Liver (tissue), 9 donors: Measurements from ENCODE around the gene RINL. TPM values are rescaled to one million over a fixed set of nuclear protein-coding genes. Genes with fewer than 3 reads are reported as not detected.

Experiments used
- DNase-seq: peaks from one replicate; pipeline ENCODE4 v3.0.0-alpha.2; 2017; ENCODE audit warnings: low spot score
- H3K27ac ChIP-seq, 2 donors: one replicate each; pipeline ENCODE4 v1.7.0; 2013; ENCODE audit warnings: inconsistent platforms in 2 of 2, low read length in 2 of 2, control low read depth in 1 of 2, low read depth in 1 of 2, mild to moderate bottlenecking in 1 of 2
- H3K27me3 ChIP-seq, 4 donors: one replicate each; pipeline versions ENCODE4 v1.6.1 to v1.7.0; 2013; ENCODE audit warnings: low read length in 3 of 4, inconsistent platforms in 1 of 4, mild to moderate bottlenecking in 1 of 4, moderate library complexity in 1 of 4; ENCODE audit not compliant: control insufficient read depth in 4 of 4, insufficient read depth in 4 of 4
- H3K36me3 ChIP-seq, 4 donors: one replicate each; pipeline versions ENCODE4 v1.6.1 to v1.7.0; 2013; ENCODE audit warnings: low read length in 3 of 4, mild to moderate bottlenecking in 3 of 4, low read depth in 1 of 4, moderate library complexity in 1 of 4; ENCODE audit not compliant: control insufficient read depth in 4 of 4, insufficient read depth in 3 of 4
- H3K4me1 ChIP-seq, 4 donors: one replicate each; pipeline versions ENCODE4 v1.6.1 to v1.7.0; 2013; ENCODE audit warnings: low read length in 3 of 4, mild to moderate bottlenecking in 3 of 4, moderate library complexity in 1 of 4; ENCODE audit not compliant: control insufficient read depth in 4 of 4, insufficient read depth in 4 of 4
- H3K4me3 ChIP-seq, 3 donors: one replicate each; pipeline versions ENCODE4 v1.6.1 to v1.7.0; 2013; ENCODE audit warnings: low read length in 3 of 3, control low read depth in 1 of 3, low read depth in 1 of 3, mild to moderate bottlenecking in 1 of 3
- H3K9ac ChIP-seq, 2 donors: one replicate each; pipeline ENCODE4 v1.7.0; 2013; ENCODE audit warnings: low read length in 2 of 2, mild to moderate bottlenecking in 2 of 2, moderate library complexity in 2 of 2, control low read depth in 1 of 2, low read depth in 1 of 2
- H3K9me3 ChIP-seq, 4 donors: one replicate each; pipeline versions ENCODE4 v1.6.1 to v1.7.0; 2013; ENCODE audit warnings: low read length in 3 of 4; ENCODE audit not compliant: control insufficient read depth in 4 of 4
- CTCF ChIP-seq: fragments of 150-350 bp; IDR thresholded peaks from 2 replicates; pipeline ENCODE4 v1.5.1; 2017; ENCODE audit warnings: improper control_type of control experiment, low read depth, low read length; ENCODE audit not compliant: missing input control
- EGR1 ChIP-seq, 2 donors: IDR thresholded peaks; 2 replicates each; pipeline ENCODE4 v1.6.1; 2016 to 2018; ENCODE audit warnings: antibody characterized with exemption in 2 of 2, low read depth in 2 of 2
- FOXA1 ChIP-seq: IDR thresholded peaks from 2 replicates; pipeline ENCODE4 v1.6.1; 2016; ENCODE audit warnings: antibody characterized with exemption
- FOXA2 ChIP-seq: IDR thresholded peaks from 2 replicates; pipeline ENCODE4 v1.6.1; 2016; ENCODE audit warnings: antibody characterized with exemption
- GABPA ChIP-seq, 2 donors: IDR thresholded peaks in 1 of 2; conservative IDR thresholded peaks in 1 of 2; 2 replicates each; pipeline ENCODE4 v1.6.1; 2016; ENCODE audit warnings: antibody characterized with exemption in 2 of 2, mild to moderate bottlenecking in 1 of 2, moderate library complexity in 1 of 2
- HNF4A ChIP-seq, 2 donors: conservative IDR thresholded peaks; 2 replicates each; pipeline ENCODE4 v1.6.1; 2016; ENCODE audit warnings: antibody characterized with exemption in 2 of 2, mild to moderate bottlenecking in 2 of 2
- HNF4G ChIP-seq: IDR thresholded peaks from 2 replicates; pipeline ENCODE4 v1.6.1; 2016; ENCODE audit warnings: antibody characterized with exemption
- JUND ChIP-seq, 2 donors: IDR thresholded peaks; 2 replicates each; pipeline ENCODE4 v1.6.1; 2016; ENCODE audit warnings: antibody characterized with exemption in 2 of 2
- NR2F2 ChIP-seq: IDR thresholded peaks from 2 replicates; pipeline ENCODE4 v1.6.1; 2016; ENCODE audit warnings: antibody characterized with exemption
- RAD21 ChIP-seq, 2 donors: IDR thresholded peaks; 2 replicates each; pipeline ENCODE4 v1.6.1; 2016; ENCODE audit warnings: antibody characterized with exemption in 2 of 2, mild to moderate bottlenecking in 2 of 2
- RXRA ChIP-seq, 2 donors: IDR thresholded peaks; 2 replicates each; pipeline ENCODE4 v1.6.1; 2017 to 2018; ENCODE audit warnings: antibody characterized with exemption in 2 of 2, mild to moderate bottlenecking in 1 of 2
- SP1 ChIP-seq: IDR thresholded peaks from 2 replicates; pipeline ENCODE4 v1.6.1; 2018; ENCODE audit warnings: antibody characterized with exemption, mild to moderate bottlenecking
- TAF1 ChIP-seq: conservative IDR thresholded peaks from 2 replicates; pipeline ENCODE4 v1.6.1; 2016; ENCODE audit warnings: antibody characterized with exemption, mild to moderate bottlenecking
- YY1 ChIP-seq: IDR thresholded peaks from 2 replicates; pipeline ENCODE4 v1.6.1; 2016; ENCODE audit warnings: antibody characterized with exemption, mild to moderate bottlenecking
- WGBS: extraction: QIAGEN DNeasy Blood & Tissue Kit; methylation state at CpG from one replicate; pipeline ENCODE4 v1.1.7; 2013; 5-methylcytosine and 5-hydroxymethylcytosine counted together
- polyA plus RNA-seq, 2 donors: library from polyadenylated mRNA; stranded (reverse) in 1 of 2; unstranded in 1 of 2; fragments of 200-250 nt in 1 of 2; fragments of >200 nt in 1 of 2; fragmentation: Nextera tagmentation in 1 of 2; extraction: Ambion mirVana in 1 of 2; gene quantifications; one replicate each; pipeline versions ENCODE4 v1.2.1 to v1.2.3, GENCODE V29; 2013 to 2015
- total RNA-seq, 2 donors: library from RNA; depleted of rRNA; stranded (reverse); fragments of >200 nt; gene quantifications; one replicate each; pipeline ENCODE4 v1.2.3, GENCODE V29; 2014
- TF ChIP-seq, protein P1 (sequence below): IDR thresholded peaks from 2 replicates; pipeline ENCODE4 v1.6.1; 2016; ENCODE audit warnings: antibody characterized with exemption, mild to moderate bottlenecking
- TF ChIP-seq, protein P2 (sequence below): IDR thresholded peaks from 2 replicates; pipeline ENCODE4 v1.6.1; 2016; ENCODE audit warnings: antibody characterized with exemption
- TF ChIP-seq, protein P3 (sequence below): IDR thresholded peaks from 2 replicates; pipeline ENCODE4 v1.6.1; 2016; ENCODE audit warnings: antibody characterized with exemption
- TF ChIP-seq, protein P4 (sequence below): IDR thresholded peaks from 2 replicates; pipeline ENCODE4 v1.6.1; 2016; ENCODE audit warnings: antibody characterized with exemption
- donor health status: healthy.
- donor health status: healthy.
- donor health status: healthy.
- donor health status: healthy.
- donor health status: healthy.

Gene RINL
- total and polyA plus RNA-seq, 4 donors = 4.9 to 8.7 (median 5.5) TPM

- no peaks in the 10 kb centered on the region for H3K27me3 ChIP-seq
- peaks cover 32 to 78% (median 70%) of the 10 kb centered on the region in 4 donors for H3K36me3 ChIP-seq
- peaks cover 20 to 84% (median 72%) of the 10 kb centered on the region in 4 donors for H3K4me1 ChIP-seq
- no peak overlapping the region for H3K9ac ChIP-seq
- TF ChIP-seq EGR1 (IDR thresholded peaks at IDR 0.05; ENCODE audit: low read depth in 2 of 2) (no peak), SP1 (no peak), RAD21 (IDR thresholded peaks at IDR 0.05) (no peak), FOXA1 (no peak), GABPA (IDR thresholded peaks at IDR 0.05 in 1 of 2, conservative IDR thresholded peaks at IDR 0.05 in 1 of 2) (no peak), CTCF (no peak), NR2F2 (no peak)
- TF ChIP-seq, protein P1, sequence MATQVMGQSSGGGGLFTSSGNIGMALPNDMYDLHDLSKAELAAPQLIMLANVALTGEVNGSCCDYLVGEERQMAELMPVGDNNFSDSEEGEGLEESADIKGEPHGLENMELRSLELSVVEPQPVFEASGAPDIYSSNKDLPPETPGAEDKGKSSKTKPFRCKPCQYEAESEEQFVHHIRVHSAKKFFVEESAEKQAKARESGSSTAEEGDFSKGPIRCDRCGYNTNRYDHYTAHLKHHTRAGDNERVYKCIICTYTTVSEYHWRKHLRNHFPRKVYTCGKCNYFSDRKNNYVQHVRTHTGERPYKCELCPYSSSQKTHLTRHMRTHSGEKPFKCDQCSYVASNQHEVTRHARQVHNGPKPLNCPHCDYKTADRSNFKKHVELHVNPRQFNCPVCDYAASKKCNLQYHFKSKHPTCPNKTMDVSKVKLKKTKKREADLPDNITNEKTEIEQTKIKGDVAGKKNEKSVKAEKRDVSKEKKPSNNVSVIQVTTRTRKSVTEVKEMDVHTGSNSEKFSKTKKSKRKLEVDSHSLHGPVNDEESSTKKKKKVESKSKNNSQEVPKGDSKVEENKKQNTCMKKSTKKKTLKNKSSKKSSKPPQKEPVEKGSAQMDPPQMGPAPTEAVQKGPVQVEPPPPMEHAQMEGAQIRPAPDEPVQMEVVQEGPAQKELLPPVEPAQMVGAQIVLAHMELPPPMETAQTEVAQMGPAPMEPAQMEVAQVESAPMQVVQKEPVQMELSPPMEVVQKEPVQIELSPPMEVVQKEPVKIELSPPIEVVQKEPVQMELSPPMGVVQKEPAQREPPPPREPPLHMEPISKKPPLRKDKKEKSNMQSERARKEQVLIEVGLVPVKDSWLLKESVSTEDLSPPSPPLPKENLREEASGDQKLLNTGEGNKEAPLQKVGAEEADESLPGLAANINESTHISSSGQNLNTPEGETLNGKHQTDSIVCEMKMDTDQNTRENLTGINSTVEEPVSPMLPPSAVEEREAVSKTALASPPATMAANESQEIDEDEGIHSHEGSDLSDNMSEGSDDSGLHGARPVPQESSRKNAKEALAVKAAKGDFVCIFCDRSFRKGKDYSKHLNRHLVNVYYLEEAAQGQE = no peak
- TF ChIP-seq, protein P2, sequence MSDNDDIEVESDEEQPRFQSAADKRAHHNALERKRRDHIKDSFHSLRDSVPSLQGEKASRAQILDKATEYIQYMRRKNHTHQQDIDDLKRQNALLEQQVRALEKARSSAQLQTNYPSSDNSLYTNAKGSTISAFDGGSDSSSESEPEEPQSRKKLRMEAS = no peak
- no peaks in the 10 kb centered on the region for H3K9me3 ChIP-seq
- H3K4me3 ChIP-seq = no peak overlapping the region
- 97% methylated on average over 9 of the region's 9 CpGs for WGBS
- no peak for DNase-seq
- H3K27ac ChIP-seq = no peak overlapping the region
These were observed 34.8 kb downstream of the RINL start for GRCh38 chr19:38843175-38843758.

- H3K27me3 ChIP-seq = no peaks in the 10 kb centered on the region
- DNase-seq = no peak
- peak overlapping the region in 1 of 2 donors; percentile 4 for H3K27ac ChIP-seq
- WGBS = 80% methylated on average over 17 of the region's 17 CpGs
- no peak overlapping the region for H3K4me3 ChIP-seq
- no peaks in the 10 kb centered on the region for H3K9me3 ChIP-seq
- peaks cover 20 to 84% (median 73%) of the 10 kb centered on the region in 4 donors for H3K4me1 ChIP-seq
- H3K36me3 ChIP-seq = peaks cover 32 to 84% (median 75%) of the 10 kb centered on the region in 4 donors
- no peak overlapping the region for H3K9ac ChIP-seq
- no peak for TF ChIP-seq RAD21 (IDR thresholded peaks at IDR 0.05)
- TF ChIP-seq, protein P3, sequence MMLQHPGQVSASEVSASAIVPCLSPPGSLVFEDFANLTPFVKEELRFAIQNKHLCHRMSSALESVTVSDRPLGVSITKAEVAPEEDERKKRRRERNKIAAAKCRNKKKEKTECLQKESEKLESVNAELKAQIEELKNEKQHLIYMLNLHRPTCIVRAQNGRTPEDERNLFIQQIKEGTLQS = no peak
- TF ChIP-seq FOXA2 = no peak
- no peak for TF ChIP-seq JUND (IDR thresholded peaks at IDR 0.05)
- TF ChIP-seq RXRA (IDR thresholded peaks at IDR 0.05) = no peak
- TF ChIP-seq HNF4G = no peak
- no peak for TF ChIP-seq FOXA1
- no peak for TF ChIP-seq CTCF
- no peak for TF ChIP-seq NR2F2
- peak; percentile 38 for TF ChIP-seq YY1
- TF ChIP-seq, protein P4, sequence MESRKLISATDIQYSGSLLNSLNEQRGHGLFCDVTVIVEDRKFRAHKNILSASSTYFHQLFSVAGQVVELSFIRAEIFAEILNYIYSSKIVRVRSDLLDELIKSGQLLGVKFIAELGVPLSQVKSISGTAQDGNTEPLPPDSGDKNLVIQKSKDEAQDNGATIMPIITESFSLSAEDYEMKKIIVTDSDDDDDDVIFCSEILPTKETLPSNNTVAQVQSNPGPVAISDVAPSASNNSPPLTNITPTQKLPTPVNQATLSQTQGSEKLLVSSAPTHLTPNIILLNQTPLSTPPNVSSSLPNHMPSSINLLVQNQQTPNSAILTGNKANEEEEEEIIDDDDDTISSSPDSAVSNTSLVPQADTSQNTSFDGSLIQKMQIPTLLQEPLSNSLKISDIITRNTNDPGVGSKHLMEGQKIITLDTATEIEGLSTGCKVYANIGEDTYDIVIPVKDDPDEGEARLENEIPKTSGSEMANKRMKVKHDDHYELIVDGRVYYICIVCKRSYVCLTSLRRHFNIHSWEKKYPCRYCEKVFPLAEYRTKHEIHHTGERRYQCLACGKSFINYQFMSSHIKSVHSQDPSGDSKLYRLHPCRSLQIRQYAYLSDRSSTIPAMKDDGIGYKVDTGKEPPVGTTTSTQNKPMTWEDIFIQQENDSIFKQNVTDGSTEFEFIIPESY = no peak
- peak in 1 of 2 donors; percentile 0 for TF ChIP-seq HNF4A (conservative IDR thresholded peaks at IDR 0.05)
- no peak for TF ChIP-seq GABPA (IDR thresholded peaks at IDR 0.05 in 1 of 2, conservative IDR thresholded peaks at IDR 0.05 in 1 of 2)
- TF ChIP-seq TAF1 = no peak
These were observed 35.5 kb downstream of the RINL start for GRCh38 chr19:38842439-38843174.
